ENCODE results near the gene BIRC2.

BIRC2 gene

GRCh38 chr11:102420547-102420946, 73.5 kb downstream of the BIRC2 start (continued):
- no peak for TF ChIP-seq ZNF704 (tag by site-specific recombination; IDR thresholded peaks at IDR 0.05)

- POLR2A ChIA-PET: no interaction called here
- no peak for TF ChIP-seq ZNF473 (tag by site-specific recombination; IDR thresholded peaks at IDR 0.05)
- TF ChIP-seq KLF1 (tag by site-specific recombination; IDR thresholded peaks at IDR 0.05): no peak
- no peak for TF ChIP-seq ZNF654 (tag by site-specific recombination; IDR thresholded peaks at IDR 0.05; ENCODE audit: low read depth)
- TF ChIP-seq ZNF140 (tag by site-specific recombination; IDR thresholded peaks at IDR 0.05): no peak
- TF ChIP-seq ZNF157 (tag by site-specific recombination; IDR thresholded peaks at IDR 0.05): no peak
- TF ChIP-seq ZBTB7A (tag by site-specific recombination; IDR thresholded peaks at IDR 0.05; ENCODE audit: low read depth): no peak
- TF ChIP-seq ZNF292 (tag by site-specific recombination; IDR thresholded peaks at IDR 0.05; ENCODE audit: borderline replicate concordance, low read depth): no peak
- TF ChIP-seq ZNF132 (tag by site-specific recombination; IDR thresholded peaks at IDR 0.05; ENCODE audit: borderline replicate concordance): no peak
- TF ChIP-seq YY1 (tag by site-specific recombination; IDR thresholded peaks at IDR 0.05): no peak
- no peak for TF ChIP-seq ZNF184 (tag by site-specific recombination; IDR thresholded peaks at IDR 0.05)
- TF ChIP-seq ZNF146 (tag by site-specific recombination; IDR thresholded peaks at IDR 0.05): no peak
- no peak for TF ChIP-seq ZNF623 (tag by site-specific recombination; IDR thresholded peaks at IDR 0.05)
- no peak for TF ChIP-seq ZIC2 (tag by site-specific recombination; IDR thresholded peaks at IDR 0.05)
- TF ChIP-seq ZNF837 (tag by site-specific recombination; IDR thresholded peaks at IDR 0.05): no peak
- no peak overlapping the region for H3K27ac ChIP-seq (ENCODE audit: extremely low read depth, low read depth, low read length)
- no peak overlapping the region for H3K4me3 ChIP-seq (ENCODE audit: low read depth, low read length)
- H3K36me3 ChIP-seq (ENCODE audit: control insufficient read depth in 2 of 2, insufficient read depth in 1 of 2, low read length in 2 of 2): peaks cover 0 to 6% of the 10 kb centered on the region in 2 experiments; a peak in 1 of 3 replicates
- CTCF ChIA-PET: interaction anchor here (0.6 kb wide), 1 partner anchor 192 kb away, joined by 3 read pairs; no protein-coding TSS in a partner anchor
- no peaks in the 10 kb centered on the region for H3K4me1 ChIP-seq (ENCODE audit: control insufficient read depth, insufficient read depth, low read length)
- no peaks in the 10 kb centered on the region for H3K9me3 ChIP-seq (ENCODE audit: control insufficient read depth, insufficient read depth, low read depth, low read length)
Observed at GRCh38 chr11:102421261-102421660, 74.2 kb downstream of the BIRC2 start.

GRCh38 chr11:102422817-102423712, 76.1 kb downstream of the BIRC2 start:
- ChIA-PET CTCF (interaction anchor here (0.6 to 1.4 kb wide), 5 partner anchors 32 to 561 kb away, joined by 3 to 5 read pairs (median 3); no protein-coding TSS in a partner anchor), POLR2A (no interaction called here)
- Histone ChIP-seq H3K9me3 (ENCODE audit: control insufficient read depth, insufficient read depth, low read depth, low read length) (no peaks in the 10 kb centered on the region), H3K36me3 (ENCODE audit: control insufficient read depth in 2 of 2, insufficient read depth in 1 of 2, low read length in 2 of 2) (peaks cover 0 to 6% of the 10 kb centered on the region in 2 experiments; a peak in 1 of 3 replicates), H3K4me1 (ENCODE audit: control insufficient read depth, insufficient read depth, low read length) (no peaks in the 10 kb centered on the region), H3K4me3 (ENCODE audit: low read depth, low read length) (no peak overlapping the region), H3K27ac (ENCODE audit: extremely low read depth, low read depth, low read length) (no peak overlapping the region)
- no peak for TF ChIP-seq ZBTB7A (tag by site-specific recombination; IDR thresholded peaks at IDR 0.05; ENCODE audit: low read depth)
- TF ChIP-seq ZNF18 (tag by site-specific recombination; IDR thresholded peaks at IDR 0.05): no peak
- no peak for TF ChIP-seq ZNF549 (tag by site-specific recombination; IDR thresholded peaks at IDR 0.05)
- TF ChIP-seq REPIN1 (tag by site-specific recombination; IDR thresholded peaks at IDR 0.05; ENCODE audit: low read depth): no peak
- TF ChIP-seq ZNF473 (tag by site-specific recombination; IDR thresholded peaks at IDR 0.05): no peak
